ENCODE measurements around the gene ANTXR1.

Gene ANTXR1

GRCh38 chr2:69139778-69140670 is 127.0 kb downstream of the ANTXR1 start:
- DNase-seq = no peak

- DNase-seq = no peak
These were observed 128.1 kb downstream of the ANTXR1 start for GRCh38 chr2:69141061-69141460.

- no peak for DNase-seq
These were observed 130.9 kb downstream of the ANTXR1 start for GRCh38 chr2:69143748-69144360.

GRCh38 chr2:69145204-69145603 is 132.2 kb downstream of the ANTXR1 start:
- no peak for DNase-seq

- DNase-seq = no peak
These were observed 135.0 kb downstream of the ANTXR1 start for GRCh38 chr2:69147841-69148533.

- no peak for DNase-seq
These were observed 136.7 kb downstream of the ANTXR1 start for GRCh38 chr2:69149631-69150215.

GRCh38 chr2:69151931-69152330 is 139.0 kb downstream of the ANTXR1 start:
- DNase-seq = no peak

GRCh38 chr2:69152847-69153583 is 140.0 kb downstream of the ANTXR1 start:
- DNase-seq = no peak

- DNase-seq = no peak
These were observed 141.1 kb downstream of the ANTXR1 start for GRCh38 chr2:69154106-69154505.

GRCh38 chr2:69156624-69157023 is 143.6 kb downstream of the ANTXR1 start:
- no peak for DNase-seq

GRCh38 chr2:69157441-69157840 is 144.5 kb downstream of the ANTXR1 start:
- DNase-seq = no peak

- DNase-seq = no peak
These were observed 147.0 kb downstream of the ANTXR1 start for GRCh38 chr2:69159986-69160385.

GRCh38 chr2:69162057-69162456 is 149.1 kb downstream of the ANTXR1 start:
- DNase-seq = no peak

- DNase-seq = peak; percentile 4
These were observed 150.1 kb downstream of the ANTXR1 start for GRCh38 chr2:69163109-69163508.

GRCh38 chr2:69163556-69163955 is 150.6 kb downstream of the ANTXR1 start:
- DNase-seq = no peak

GRCh38 chr2:69164061-69164778 is 151.2 kb downstream of the ANTXR1 start:
- no peak for DNase-seq

- no peak for DNase-seq
These were observed 152.3 kb downstream of the ANTXR1 start for GRCh38 chr2:69165091-69165880.

- DNase-seq = no peak
These were observed 153.5 kb downstream of the ANTXR1 start for GRCh38 chr2:69166465-69166811.

GRCh38 chr2:69166812-69167468 is 154.0 kb downstream of the ANTXR1 start:
- no peak for DNase-seq

GRCh38 chr2:69167469-69167822 is 154.5 kb downstream of the ANTXR1 start:
- DNase-seq = no peak

Measured in CD4-positive, alpha-beta T cell treated with Interleukin-12 subunit alpha and Interleukin-12 subunit beta, for 1 hour (primary cell).